Germinal center (tissue), 1 donor: ENCODE results near the gene OR13C5.
"Not testable (repeated sequence)": the region's sequence is repeated elsewhere in the genome, so short reads cannot be mapped to it uniquely, and the experiment has no call there.

Experiments
- DNase-seq: peaks from one replicate; pipeline ENCODE4 v3.0.0; 2012; ENCODE audit warnings: mixed read lengths, low spot score

OR13C5 gene

GRCh38 chr9:104599313-104599712, at the start of gene OR13C5:
TSS of gene OR13C5 (minus strand) at chr9:104599413. CDS start at chr9:104599413, 0 bp downstream.
- not testable (repeated sequence) for DNase-seq

- DNase-seq = no peak
These were observed 36.2 kb upstream of the OR13C5 start for GRCh38 chr9:104635456-104635855.

- no peak for DNase-seq
These were observed 34.8 kb upstream of the OR13C5 start for GRCh38 chr9:104633976-104634520.

- DNase-seq = not testable (repeated sequence)
These were observed 26.8 kb upstream of the OR13C5 start for GRCh38 chr9:104625964-104626363.

- no peak for DNase-seq
These were observed 18.9 kb upstream of the OR13C5 start, which contains the start of gene OR13C9 for GRCh38 chr9:104618104-104618503. TSS of gene OR13C9 (minus strand) at chr9:104618204. CDS start at chr9:104618204, 0 bp downstream.

GRCh38 chr9:104617418-104617817, 18.2 kb upstream of the OR13C5 start:
- DNase-seq = no peak

- no peak for DNase-seq
These were observed 12.0 kb upstream of the OR13C5 start for GRCh38 chr9:104611213-104611612.

GRCh38 chr9:104608336-104608735, 9.1 kb upstream of the OR13C5 start:
- no peak for DNase-seq

- no peak for DNase-seq
These were observed 6.9 kb upstream of the OR13C5 start for GRCh38 chr9:104606152-104606551.

- DNase-seq = not testable (repeated sequence)
These were observed 6.3 kb upstream of the OR13C5 start, which contains the start of gene OR13C2 for GRCh38 chr9:104605527-104605926. TSS of gene OR13C2 (minus strand) at chr9:104605627. CDS start at chr9:104605627, 0 bp downstream.

GRCh38 chr9:104604801-104605200, 5.6 kb upstream of the OR13C5 start:
- no peak for DNase-seq

GRCh38 chr9:104598749-104599148, 464 bp downstream of the OR13C5 start:
- not testable (repeated sequence) for DNase-seq

GRCh38 chr9:104589626-104590025, 9.6 kb downstream of the OR13C5 start:
- no peak for DNase-seq

- DNase-seq = no peak
These were observed 12.6 kb downstream of the OR13C5 start for GRCh38 chr9:104586496-104587180.

GRCh38 chr9:104580562-104580961, 18.7 kb downstream of the OR13C5 start:
- no peak for DNase-seq

- no peak for DNase-seq
These were observed 21.9 kb downstream of the OR13C5 start for GRCh38 chr9:104577263-104577662.

- DNase-seq = no peak
These were observed 23.8 kb downstream of the OR13C5 start for GRCh38 chr9:104575456-104575855.

GRCh38 chr9:104572612-104573011, 26.6 kb downstream of the OR13C5 start:
- no peak for DNase-seq

GRCh38 chr9:104568868-104569267, 30.3 kb downstream of the OR13C5 start, which contains the start of gene OR13C8:
TSS of gene OR13C8 (plus strand) at chr9:104569168. CDS start at chr9:104569168, 0 bp downstream.
- no peak for DNase-seq

- DNase-seq = no peak
These were observed 34.9 kb downstream of the OR13C5 start for GRCh38 chr9:104564358-104564757.

- DNase-seq = no peak
These were observed 42.2 kb downstream of the OR13C5 start for GRCh38 chr9:104556830-104557634.

- no peak for DNase-seq
These were observed 43.7 kb downstream of the OR13C5 start for GRCh38 chr9:104555521-104555920.

GRCh38 chr9:104553261-104553660, 46.0 kb downstream of the OR13C5 start:
- DNase-seq = no peak
